WI38 (cell line): ENCODE data around the gene ADAMTS1.

Source experiments
- H3K4me3 ChIP-seq: 2 replicates; pipeline ENCODE4 v1.5.1; 2011; ENCODE audit warnings: low read depth, mild to moderate bottlenecking, control low read depth, low read length
- TF ChIP-seq, protein P1 (sequence below): IDR thresholded peaks from 2 replicates; pipeline ENCODE4 v1.5.1; 2012; ENCODE audit warnings: low read depth, mild to moderate bottlenecking, control low read depth, low read length

ADAMTS1 gene

DNA sequence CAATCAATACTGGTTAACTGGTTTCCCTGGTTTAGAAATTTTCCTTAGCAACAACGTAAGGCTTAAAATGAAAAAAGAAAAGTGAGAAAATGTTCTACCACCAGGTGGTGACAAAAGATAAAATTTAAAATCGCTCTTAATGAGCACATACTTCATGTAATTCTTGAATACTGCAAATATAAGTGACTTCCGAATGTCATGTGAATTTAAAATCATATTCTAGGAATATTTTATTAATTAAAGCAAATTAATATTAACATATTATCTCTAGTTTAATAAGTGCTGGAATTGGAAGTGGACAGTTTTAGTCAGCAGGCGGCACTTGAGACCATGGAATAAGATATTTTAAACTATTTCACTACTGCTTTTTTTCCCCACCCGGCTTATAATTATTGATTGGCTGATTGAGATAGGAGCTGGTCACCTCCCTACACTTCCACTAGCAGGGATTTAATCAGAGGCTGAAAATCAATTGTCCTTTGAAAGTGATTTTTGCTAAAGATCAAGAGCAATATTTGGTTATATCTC lies 5.0 kb upstream of the ADAMTS1 start:
- no peak overlapping the region for H3K4me3 ChIP-seq

DNA sequence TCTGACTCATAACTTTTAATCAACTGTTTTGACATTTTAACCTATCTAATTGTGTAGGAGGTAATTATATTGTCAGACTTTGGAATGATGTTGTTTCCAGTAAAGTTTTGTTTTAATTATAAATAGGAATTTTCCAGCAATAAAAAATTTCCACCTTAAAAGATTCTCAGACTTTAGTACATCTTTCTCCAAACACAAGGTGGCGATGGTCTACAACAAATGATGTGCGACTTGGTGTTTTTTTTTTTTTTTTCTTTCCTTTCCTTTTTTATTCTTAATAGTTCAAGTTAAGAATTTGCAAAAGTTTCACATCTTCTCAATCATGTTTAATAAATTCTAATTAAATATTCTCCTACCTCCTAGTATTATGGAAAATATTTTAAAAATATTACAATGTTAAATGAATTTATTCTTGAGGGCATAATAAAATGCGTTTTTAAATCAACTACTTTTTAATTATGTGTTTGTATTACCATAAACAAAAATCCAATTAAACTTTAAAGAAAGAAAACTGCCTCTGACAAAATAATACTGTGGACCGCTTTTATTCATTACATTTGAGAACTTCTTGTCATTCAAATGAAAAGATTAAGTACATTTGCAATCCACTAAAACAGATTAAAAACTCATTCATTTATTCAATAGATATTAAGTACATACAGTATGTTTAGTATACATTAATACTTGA lies 4.4 kb upstream of the ADAMTS1 start:
- TF ChIP-seq, protein P1, sequence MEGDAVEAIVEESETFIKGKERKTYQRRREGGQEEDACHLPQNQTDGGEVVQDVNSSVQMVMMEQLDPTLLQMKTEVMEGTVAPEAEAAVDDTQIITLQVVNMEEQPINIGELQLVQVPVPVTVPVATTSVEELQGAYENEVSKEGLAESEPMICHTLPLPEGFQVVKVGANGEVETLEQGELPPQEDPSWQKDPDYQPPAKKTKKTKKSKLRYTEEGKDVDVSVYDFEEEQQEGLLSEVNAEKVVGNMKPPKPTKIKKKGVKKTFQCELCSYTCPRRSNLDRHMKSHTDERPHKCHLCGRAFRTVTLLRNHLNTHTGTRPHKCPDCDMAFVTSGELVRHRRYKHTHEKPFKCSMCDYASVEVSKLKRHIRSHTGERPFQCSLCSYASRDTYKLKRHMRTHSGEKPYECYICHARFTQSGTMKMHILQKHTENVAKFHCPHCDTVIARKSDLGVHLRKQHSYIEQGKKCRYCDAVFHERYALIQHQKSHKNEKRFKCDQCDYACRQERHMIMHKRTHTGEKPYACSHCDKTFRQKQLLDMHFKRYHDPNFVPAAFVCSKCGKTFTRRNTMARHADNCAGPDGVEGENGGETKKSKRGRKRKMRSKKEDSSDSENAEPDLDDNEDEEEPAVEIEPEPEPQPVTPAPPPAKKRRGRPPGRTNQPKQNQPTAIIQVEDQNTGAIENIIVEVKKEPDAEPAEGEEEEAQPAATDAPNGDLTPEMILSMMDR = no peak; the same call in 1 of the 2 replicates
- H3K4me3 ChIP-seq = no peak overlapping the region

More for the DNA sequence above, 5.0 kb upstream of the ADAMTS1 start:
- TF ChIP-seq, protein P1 = peak; percentile 62

DNA sequence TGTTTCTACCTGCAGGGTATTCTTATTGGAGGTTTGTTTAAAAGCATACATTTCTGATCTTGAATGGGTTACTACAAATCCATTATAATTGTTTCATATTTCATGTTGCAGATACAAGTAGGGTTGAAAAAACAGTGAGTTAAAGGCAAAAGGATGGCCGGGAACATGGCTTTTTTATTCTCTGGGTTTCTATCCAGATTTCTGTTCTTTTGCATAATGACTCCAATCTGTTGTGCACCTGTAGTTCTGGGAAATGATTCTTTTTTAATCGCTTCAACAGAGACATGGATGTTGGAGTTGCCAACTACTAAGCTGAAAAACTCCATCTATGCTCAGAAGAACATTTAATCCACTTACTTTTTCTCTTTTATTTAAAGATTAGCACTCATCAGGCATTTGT lies 2.7 kb upstream of the ADAMTS1 start:
- H3K4me3 ChIP-seq = no peak overlapping the region

DNA sequence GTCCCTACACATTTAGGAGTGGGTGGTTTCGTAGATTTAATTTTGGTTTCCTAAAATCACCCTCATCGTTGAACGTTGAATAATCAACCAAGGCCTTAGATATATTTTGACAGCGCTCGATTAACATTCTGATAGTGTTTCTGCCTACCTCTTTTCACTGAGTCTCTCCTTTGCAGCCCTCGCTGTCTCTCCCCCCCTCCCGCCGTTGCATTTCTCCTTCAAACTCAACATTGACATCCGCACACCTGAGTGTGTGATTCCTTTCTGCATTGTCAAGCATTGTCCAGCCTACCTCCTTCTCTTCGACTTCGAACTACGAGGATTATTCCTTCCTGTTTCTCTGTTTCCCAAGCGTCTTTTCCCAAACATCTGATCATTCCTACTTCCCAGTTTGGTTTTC lies 1.8 kb upstream of the ADAMTS1 start:
- peak overlapping the region; percentile 97 for H3K4me3 ChIP-seq
- TF ChIP-seq, protein P1 = no peak

More for the DNA sequence above, 2.7 kb upstream of the ADAMTS1 start:
- TF ChIP-seq, protein P1 = no peak

DNA sequence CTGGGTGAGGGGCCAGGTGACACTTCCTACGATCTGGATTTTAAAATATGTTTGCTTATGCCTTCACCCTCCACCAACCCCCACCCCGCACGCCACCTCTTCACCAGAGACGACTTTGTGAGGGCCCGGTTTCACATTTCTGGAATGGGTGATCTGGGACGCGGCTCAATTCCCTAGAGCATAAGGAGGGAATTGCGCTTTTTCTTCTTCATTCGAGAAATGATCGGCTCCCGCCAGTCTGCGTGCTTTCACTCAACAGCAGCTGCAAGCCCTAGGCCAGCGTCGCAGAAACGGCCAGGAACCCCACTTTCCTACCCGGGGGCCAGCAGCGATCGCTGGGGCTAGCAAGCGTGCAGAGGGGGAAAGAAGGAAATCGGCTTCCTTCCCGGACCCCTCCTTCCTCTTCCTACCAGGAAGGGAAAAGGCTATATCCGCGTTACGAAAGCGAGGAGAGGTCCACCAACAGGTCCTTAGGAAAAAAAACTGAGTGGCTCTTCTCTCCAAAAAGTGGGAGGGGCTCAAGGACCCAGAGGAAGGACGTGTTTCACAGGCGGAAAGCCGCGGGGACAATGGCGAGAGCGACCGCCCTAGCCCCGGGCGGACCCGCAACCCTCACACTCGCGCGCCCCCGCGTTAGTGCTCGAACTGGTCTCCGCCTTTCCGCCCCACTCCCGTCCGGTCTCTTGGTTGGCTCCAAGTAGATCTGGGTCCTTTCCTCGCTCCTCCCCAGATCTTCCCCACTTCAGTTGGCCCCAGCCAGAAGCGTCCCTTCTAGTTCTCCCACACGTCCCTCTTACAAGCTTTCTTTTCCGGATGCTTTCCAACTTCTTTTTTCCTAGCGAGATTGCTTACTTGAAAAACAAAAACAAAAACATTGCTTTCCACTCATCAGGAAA lies 1.1 kb upstream of the ADAMTS1 start:
- peak overlapping the region; percentile 97 for H3K4me3 ChIP-seq
- TF ChIP-seq, protein P1 = 0 out of 2 replicates have a peak, but pooled peaks have one; percentile 10

DNA sequence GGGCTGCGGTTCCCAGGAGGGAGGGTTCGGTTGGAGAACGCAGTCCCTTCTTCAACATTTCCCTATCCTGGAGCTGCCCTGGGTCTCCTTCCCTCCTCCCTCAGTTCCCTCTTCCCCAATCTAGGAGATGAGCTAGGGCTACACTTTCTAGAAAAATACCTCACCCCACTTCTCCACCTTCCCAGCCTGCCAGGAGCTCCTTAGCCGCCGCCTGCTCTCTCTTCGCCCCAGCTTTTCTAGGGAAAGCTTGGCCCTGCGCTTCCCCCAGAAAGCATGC lies 488 bp upstream of the ADAMTS1 start:
- TF ChIP-seq, protein P1 = no peak
- H3K4me3 ChIP-seq = peak overlapping the region; percentile 97
